Measurements from ENCODE around the gene DLGAP4. TPM values are rescaled to one million over a fixed set of nuclear protein-coding genes. Genes with fewer than 3 reads are reported as not detected.

The DLGAP4 gene
- total and polyA plus RNA-seq, 2 of the 13 experiments (the other 11 are each of a cell fraction or from before 2014, with no cell fraction given): 15.2 to 26.7 TPM

DNA sequence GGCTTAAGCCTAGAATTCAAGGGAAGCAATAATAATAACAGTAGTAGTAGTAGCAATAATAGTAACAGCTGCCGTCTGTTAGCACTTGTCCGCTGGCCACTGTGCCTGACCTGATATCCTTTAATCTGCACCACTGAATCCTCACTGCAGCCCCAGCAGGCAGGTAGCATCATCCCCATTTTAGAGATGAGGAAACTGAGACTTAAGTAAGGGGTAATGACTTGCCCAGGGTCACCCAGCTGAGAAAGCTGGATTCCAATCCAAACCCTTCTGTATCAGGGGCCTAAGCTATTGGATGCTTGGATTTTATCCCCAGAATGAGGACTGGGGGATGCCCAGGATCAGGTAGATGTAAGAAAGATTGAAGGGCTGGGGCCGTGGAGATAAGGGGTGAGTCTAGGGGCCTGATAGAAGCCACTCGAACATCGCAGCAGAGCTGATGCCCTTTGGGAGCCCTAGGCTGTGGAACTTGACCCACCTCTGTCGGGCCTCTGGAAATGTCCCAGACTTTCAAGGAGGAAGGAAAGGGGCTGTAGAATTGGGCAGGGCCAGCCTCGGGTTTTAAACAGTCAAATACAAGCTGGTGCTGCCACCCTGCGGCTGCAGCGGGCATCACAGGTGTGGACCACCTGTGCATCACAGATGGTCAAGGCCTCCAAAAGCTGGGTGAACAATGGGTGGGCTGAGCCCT lies 133.0 kb downstream of the DLGAP4 start (continued):
- TF ChIP-seq, protein P1, sequence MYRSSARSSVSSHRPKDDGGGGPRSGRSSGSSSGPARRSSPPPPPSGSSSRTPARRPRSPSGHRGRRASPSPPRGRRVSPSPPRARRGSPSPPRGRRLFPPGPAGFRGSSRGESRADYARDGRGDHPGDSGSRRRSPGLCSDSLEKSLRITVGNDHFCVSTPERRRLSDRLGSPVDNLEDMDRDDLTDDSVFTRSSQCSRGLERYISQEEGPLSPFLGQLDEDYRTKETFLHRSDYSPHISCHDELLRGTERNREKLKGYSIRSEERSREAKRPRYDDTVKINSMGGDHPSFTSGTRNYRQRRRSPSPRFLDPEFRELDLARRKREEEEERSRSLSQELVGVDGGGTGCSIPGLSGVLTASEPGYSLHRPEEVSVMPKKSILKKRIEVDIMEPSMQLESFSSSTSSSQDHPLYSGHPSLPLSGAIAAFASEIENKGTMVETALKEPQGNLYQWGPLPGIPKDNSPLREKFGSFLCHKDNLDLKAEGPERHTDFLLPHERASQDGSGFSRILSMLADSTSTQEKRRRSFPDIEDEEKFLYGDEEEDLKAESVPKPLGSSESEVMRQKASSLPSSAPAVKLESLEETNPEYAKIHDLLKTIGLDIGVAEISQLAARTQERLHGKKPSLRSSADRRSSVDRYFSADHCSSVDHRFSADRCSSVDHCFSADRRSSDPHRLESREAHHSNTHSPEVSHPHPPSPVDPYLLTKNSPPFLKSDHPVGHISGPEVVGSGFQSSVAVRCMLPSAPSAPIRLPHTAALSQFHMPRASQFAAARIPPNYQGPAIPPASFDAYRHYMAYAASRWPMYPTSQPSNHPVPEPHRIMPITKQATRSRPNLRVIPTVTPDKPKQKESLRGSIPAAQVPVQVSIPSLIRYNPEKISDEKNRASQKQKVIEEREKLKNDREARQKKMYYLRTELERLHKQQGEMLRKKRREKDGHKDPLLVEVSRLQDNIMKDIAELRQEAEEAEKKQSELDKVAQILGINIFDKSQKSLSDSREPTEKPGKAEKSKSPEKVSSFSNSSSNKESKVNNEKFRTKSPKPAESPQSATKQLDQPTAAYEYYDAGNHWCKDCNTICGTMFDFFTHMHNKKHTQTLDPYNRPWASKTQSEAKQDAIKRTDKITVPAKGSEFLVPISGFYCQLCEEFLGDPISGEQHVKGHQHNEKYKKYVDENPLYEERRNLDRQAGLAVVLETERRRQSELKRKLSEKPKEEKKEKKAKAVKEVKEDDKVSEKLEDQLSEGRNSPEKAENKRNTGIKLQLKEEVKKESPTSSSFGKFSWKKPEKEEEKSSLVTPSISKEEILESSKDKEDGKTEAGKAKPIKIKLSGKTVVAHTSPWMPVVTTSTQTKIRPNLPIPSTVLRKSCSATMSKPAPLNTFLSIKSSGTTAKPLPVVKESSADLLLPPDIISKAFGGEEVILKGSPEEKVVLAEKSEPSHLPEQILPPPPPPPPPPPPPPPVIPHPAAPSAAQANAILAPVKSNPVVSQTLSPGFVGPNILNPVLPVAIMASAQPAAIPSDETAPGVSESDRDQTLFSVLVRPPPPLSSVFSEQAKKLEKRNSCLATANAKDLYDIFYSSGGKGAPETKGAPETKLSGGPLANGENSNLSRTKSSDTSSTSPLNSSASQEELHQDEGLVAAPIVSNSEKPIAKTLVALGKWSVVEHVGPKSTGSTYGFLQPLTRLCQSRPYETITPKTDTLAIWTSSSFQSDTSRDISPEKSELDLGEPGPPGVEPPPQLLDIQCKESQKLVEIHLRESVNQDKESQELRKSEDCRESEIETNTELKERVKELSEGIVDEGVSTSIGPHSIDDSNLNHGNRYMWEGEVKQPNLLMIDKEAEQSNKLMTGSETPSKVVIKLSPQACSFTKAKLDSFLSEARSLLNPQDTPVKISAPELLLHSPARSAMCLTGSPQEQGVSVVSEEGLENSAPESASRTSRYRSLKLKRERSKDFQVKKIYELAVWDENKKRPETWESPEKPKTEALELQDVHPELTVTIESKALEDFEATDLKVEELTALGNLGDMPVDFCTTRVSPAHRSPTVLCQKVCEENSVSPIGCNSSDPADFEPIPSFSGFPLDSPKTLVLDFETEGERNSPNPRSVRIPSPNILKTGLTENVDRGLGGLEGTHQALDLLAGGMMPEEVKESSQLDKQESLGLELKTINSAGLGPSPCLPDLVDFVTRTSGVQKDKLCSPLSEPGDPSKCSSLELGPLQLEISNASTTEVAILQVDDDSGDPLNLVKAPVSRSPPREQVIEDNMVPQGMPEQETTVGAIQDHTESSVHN (CRISPR knock-in tag; IDR thresholded peaks at IDR 0.05): no peak
- no peak for TF ChIP-seq RORA (CRISPR knock-in tag; IDR thresholded peaks at IDR 0.05)
- peak; percentile 46; the same call in 1 of the 2 replicates for TF ChIP-seq ZNF274 (CRISPR knock-in tag; IDR thresholded peaks at IDR 0.05)
- TF ChIP-seq, protein P2, sequence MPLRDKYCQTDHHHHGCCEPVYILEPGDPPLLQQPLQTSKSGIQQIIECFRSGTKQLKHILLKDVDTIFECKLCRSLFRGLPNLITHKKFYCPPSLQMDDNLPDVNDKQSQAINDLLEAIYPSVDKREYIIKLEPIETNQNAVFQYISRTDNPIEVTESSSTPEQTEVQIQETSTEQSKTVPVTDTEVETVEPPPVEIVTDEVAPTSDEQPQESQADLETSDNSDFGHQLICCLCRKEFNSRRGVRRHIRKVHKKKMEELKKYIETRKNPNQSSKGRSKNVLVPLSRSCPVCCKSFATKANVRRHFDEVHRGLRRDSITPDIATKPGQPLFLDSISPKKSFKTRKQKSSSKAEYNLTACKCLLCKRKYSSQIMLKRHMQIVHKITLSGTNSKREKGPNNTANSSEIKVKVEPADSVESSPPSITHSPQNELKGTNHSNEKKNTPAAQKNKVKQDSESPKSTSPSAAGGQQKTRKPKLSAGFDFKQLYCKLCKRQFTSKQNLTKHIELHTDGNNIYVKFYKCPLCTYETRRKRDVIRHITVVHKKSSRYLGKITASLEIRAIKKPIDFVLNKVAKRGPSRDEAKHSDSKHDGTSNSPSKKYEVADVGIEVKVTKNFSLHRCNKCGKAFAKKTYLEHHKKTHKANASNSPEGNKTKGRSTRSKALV (CRISPR knock-in tag; IDR thresholded peaks at IDR 0.05): no peak
- TF ChIP-seq, protein P3, sequence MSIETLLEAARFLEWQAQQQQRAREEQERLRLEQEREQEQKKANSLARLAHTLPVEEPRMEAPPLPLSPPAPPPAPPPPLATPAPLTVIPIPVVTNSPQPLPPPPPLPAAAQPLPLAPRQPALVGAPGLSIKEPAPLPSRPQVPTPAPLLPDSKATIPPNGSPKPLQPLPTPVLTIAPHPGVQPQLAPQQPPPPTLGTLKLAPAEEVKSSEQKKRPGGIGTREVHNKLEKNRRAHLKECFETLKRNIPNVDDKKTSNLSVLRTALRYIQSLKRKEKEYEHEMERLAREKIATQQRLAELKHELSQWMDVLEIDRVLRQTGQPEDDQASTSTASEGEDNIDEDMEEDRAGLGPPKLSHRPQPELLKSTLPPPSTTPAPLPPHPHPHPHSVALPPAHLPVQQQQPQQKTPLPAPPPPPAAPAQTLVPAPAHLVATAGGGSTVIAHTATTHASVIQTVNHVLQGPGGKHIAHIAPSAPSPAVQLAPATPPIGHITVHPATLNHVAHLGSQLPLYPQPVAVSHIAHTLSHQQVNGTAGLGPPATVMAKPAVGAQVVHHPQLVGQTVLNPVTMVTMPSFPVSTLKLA (IDR thresholded peaks at IDR 0.05): no peak
- TF ChIP-seq IKZF4 (CRISPR knock-in tag; IDR thresholded peaks at IDR 0.05; ENCODE audit: borderline replicate concordance, low read depth, not compliant biosample characterization): no peak
- no peak for TF ChIP-seq TARDBP (CRISPR knock-in tag; IDR thresholded peaks at IDR 0.05)
- TF ChIP-seq BRD4 (CRISPR knock-in tag; IDR thresholded peaks at IDR 0.05): no peak
- TF ChIP-seq ATM (IDR thresholded peaks at IDR 0.05; ENCODE audit: borderline replicate concordance): no peak
- TF ChIP-seq REPIN1 (CRISPR knock-in tag; IDR thresholded peaks at IDR 0.05; ENCODE audit: borderline replicate concordance, low read depth): no peak
- 0 out of 2 replicates have a peak, but pooled peaks have one; percentile 34 for TF ChIP-seq SAFB2 (CRISPR knock-in tag; IDR thresholded peaks at IDR 0.05; ENCODE audit: borderline replicate concordance, low read depth)
- TF ChIP-seq, protein P4, sequence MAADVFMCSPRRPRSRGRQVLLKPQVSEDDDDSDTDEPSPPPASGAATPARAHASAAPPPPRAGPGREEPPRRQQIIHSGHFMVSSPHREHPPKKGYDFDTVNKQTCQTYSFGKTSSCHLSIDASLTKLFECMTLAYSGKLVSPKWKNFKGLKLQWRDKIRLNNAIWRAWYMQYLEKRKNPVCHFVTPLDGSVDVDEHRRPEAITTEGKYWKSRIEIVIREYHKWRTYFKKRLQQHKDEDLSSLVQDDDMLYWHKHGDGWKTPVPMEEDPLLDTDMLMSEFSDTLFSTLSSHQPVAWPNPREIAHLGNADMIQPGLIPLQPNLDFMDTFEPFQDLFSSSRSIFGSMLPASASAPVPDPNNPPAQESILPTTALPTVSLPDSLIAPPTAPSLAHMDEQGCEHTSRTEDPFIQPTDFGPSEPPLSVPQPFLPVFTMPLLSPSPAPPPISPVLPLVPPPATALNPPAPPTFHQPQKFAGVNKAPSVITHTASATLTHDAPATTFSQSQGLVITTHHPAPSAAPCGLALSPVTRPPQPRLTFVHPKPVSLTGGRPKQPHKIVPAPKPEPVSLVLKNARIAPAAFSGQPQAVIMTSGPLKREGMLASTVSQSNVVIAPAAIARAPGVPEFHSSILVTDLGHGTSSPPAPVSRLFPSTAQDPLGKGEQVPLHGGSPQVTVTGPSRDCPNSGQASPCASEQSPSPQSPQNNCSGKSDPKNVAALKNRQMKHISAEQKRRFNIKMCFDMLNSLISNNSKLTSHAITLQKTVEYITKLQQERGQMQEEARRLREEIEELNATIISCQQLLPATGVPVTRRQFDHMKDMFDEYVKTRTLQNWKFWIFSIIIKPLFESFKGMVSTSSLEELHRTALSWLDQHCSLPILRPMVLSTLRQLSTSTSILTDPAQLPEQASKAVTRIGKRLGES (CRISPR knock-in tag; IDR thresholded peaks at IDR 0.05; ENCODE audit: borderline replicate concordance): no peak
- no peak for TF ChIP-seq KLF13 (CRISPR knock-in tag; IDR thresholded peaks at IDR 0.05)
- TF ChIP-seq ZNF124 (CRISPR knock-in tag; IDR thresholded peaks at IDR 0.05): peak; percentile 62; the same call in 1 of the 2 replicates

All from HepG2 (cell line).